ENCODE measurements around the gene SULT1A2.

GRCh38 chr16:28616636-28617035, 19.8 kb upstream of the SULT1A2 start:
- no peak for TF ChIP-seq TMF1 (CRISPR knock-in tag; IDR thresholded peaks at IDR 0.05; ENCODE audit: low read depth)
- TF ChIP-seq, protein P1, sequence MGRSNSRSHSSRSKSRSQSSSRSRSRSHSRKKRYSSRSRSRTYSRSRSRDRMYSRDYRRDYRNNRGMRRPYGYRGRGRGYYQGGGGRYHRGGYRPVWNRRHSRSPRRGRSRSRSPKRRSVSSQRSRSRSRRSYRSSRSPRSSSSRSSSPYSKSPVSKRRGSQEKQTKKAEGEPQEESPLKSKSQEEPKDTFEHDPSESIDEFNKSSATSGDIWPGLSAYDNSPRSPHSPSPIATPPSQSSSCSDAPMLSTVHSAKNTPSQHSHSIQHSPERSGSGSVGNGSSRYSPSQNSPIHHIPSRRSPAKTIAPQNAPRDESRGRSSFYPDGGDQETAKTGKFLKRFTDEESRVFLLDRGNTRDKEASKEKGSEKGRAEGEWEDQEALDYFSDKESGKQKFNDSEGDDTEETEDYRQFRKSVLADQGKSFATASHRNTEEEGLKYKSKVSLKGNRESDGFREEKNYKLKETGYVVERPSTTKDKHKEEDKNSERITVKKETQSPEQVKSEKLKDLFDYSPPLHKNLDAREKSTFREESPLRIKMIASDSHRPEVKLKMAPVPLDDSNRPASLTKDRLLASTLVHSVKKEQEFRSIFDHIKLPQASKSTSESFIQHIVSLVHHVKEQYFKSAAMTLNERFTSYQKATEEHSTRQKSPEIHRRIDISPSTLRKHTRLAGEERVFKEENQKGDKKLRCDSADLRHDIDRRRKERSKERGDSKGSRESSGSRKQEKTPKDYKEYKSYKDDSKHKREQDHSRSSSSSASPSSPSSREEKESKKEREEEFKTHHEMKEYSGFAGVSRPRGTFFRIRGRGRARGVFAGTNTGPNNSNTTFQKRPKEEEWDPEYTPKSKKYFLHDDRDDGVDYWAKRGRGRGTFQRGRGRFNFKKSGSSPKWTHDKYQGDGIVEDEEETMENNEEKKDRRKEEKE (IDR thresholded peaks at IDR 0.05), result no peak
- no peak for TF ChIP-seq GPN1 (CRISPR knock-in tag; IDR thresholded peaks at IDR 0.05; ENCODE audit: borderline replicate concordance)
- no peak for TF ChIP-seq ELF3 (CRISPR knock-in tag; IDR thresholded peaks at IDR 0.05)
